ENCODE data around the gene RAB6B.

RAB6B gene

DNA sequence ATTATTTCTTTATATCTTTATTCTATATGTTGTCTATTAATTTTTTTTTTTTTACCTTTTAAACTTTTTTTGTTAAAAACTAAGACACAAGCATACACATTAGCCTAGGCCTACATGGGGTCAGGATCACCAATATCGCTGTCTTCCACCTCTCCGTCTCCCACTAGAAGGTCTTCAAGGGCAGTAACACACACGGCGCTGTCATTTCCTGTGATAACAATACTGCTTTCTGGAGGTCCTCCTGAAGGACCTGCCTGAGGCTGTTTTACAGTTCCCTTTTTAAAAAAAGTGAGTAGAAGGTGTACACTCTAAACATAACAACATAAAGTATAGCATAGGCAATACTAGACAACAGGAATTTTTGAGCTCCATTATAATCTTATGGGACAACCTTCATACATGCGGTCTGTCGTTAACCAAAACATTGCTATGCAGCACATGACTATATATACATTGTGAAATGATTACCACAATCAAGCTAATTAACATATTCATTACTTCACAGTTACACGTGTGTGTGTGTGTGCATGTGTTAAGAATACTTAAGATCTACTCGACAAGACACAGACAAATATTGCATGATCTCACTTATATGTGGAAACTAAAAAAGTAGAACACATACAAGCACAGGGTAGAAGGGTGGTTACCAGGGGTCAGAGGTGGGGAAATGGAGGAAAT, 20.8 kb downstream of the RAB6B start:
- no peak for DNase-seq (ENCODE audit: low read depth)
- no peak overlapping the region for H3K4me3 ChIP-seq (ENCODE audit: control insufficient read depth, low read depth, low read length)
- TF ChIP-seq, protein P1, sequence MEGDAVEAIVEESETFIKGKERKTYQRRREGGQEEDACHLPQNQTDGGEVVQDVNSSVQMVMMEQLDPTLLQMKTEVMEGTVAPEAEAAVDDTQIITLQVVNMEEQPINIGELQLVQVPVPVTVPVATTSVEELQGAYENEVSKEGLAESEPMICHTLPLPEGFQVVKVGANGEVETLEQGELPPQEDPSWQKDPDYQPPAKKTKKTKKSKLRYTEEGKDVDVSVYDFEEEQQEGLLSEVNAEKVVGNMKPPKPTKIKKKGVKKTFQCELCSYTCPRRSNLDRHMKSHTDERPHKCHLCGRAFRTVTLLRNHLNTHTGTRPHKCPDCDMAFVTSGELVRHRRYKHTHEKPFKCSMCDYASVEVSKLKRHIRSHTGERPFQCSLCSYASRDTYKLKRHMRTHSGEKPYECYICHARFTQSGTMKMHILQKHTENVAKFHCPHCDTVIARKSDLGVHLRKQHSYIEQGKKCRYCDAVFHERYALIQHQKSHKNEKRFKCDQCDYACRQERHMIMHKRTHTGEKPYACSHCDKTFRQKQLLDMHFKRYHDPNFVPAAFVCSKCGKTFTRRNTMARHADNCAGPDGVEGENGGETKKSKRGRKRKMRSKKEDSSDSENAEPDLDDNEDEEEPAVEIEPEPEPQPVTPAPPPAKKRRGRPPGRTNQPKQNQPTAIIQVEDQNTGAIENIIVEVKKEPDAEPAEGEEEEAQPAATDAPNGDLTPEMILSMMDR (IDR thresholded peaks at IDR 0.05; ENCODE audit: control insufficient read depth, insufficient read depth, low read depth, low read length, missing control alignments): no peak

DNA sequence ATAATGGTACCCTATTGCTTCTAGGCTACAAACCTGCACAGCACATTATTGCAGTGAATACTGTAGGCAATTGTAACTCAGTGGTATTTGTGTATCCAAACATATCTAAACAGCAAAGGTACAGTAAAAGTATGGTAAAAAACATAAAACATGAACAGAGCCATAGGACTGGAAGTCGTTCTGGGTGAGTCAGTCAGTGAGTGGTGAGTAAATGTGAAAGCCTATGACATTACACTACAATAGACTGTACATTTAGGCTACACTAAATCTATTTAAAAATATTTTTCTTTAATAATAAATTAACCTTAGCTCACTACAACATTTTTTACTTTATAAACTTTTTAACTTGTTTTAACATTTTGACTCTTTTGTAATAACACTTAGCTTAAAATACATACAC, 21.3 kb downstream of the RAB6B start:
- TF ChIP-seq, protein P1 (IDR thresholded peaks at IDR 0.05; ENCODE audit: control insufficient read depth, insufficient read depth, low read depth, low read length, missing control alignments): no peak
- no peak overlapping the region for H3K4me3 ChIP-seq (ENCODE audit: control insufficient read depth, low read depth, low read length)

DNA sequence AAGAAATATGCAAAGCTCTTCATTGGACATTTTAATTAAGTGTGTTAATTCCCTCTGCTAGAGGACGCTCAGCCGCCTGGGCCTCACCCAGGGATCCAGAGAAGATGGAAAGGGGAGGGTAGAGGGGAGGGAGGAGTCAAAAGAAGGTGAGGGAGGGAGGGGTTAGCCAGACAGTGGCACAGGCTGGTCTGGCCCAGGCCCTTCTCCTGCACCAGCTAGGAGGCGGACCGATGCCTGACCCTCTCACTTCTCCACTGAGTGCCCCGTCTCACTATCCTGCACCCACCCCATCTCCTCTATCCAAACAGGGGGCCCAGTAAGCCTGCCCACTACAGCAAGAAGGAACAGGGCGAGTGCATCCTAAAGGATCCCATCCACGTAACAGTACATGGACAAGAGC, 22.9 kb downstream of the RAB6B start:
- TF ChIP-seq, protein P1 (IDR thresholded peaks at IDR 0.05; ENCODE audit: control insufficient read depth, insufficient read depth, low read depth, low read length, missing control alignments): no peak
- no peak for DNase-seq (ENCODE audit: low read depth)
- no peak overlapping the region for H3K4me3 ChIP-seq (ENCODE audit: control insufficient read depth, low read depth, low read length)

More for the DNA sequence above, 21.3 kb downstream of the RAB6B start:
- DNase-seq (ENCODE audit: low read depth): no peak

DNA sequence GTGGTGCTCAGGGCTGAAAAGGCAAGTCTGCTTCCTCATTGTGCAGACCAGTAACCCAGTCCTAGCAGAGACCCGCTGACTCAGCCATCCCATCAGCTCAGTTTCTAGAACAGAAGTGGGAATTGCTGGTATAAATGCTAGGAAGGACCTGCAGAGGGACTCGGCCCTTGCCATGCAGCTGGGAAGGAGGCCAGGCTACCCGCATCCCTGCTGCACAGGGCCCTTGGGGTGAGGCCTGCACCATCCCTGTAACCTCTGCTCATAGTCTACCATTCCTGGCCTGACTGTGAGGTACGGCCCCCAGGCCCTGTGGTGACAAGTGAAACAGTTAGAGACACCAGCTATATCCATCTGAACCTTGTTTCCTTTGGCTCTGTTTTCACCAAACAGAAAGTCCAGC, 23.5 kb downstream of the RAB6B start:
- H3K4me3 ChIP-seq (ENCODE audit: control insufficient read depth, low read depth, low read length): no peak overlapping the region
- DNase-seq (ENCODE audit: low read depth): no peak
- TF ChIP-seq, protein P1 (IDR thresholded peaks at IDR 0.05; ENCODE audit: control insufficient read depth, insufficient read depth, low read depth, low read length, missing control alignments): no peak

DNA sequence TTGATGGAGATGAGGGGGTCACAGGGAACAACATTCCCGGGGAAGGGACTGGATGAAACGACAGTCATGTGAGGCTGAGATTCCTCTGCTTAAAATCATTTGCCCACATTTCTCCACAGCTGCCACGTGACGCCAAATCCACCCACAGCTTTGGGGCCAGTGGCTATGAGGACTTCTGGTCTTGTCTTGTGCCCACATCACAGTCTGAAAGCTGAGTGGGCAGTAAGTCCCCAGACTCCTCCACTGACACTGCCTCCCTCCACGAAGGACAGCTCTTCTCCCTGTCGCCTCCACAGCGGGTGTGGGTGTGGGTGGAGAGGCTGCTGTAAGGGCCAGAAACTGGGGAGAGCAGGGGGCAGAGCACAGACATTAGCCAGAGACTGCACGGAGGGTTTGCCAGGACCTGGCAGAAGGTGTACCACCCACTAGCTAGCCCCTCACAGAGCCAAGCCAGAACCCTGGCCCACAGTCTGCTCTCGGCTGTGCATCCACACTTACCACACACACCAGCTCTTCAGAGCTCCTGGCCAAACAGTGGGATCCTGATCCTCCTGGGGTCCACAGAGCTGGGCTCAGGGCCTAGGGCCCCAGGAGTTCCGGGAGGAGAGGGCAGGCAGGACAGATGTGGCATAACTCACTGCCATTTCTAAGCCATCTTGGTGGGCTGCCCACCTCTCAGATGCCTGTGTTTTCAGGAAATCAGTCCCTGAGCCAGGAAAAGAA, 24.2 kb downstream of the RAB6B start:
- TF ChIP-seq, protein P1 (IDR thresholded peaks at IDR 0.05; ENCODE audit: control insufficient read depth, insufficient read depth, low read depth, low read length, missing control alignments): no peak
- no peak overlapping the region for H3K4me3 ChIP-seq (ENCODE audit: control insufficient read depth, low read depth, low read length)
- DNase-seq (ENCODE audit: low read depth): no peak

DNA sequence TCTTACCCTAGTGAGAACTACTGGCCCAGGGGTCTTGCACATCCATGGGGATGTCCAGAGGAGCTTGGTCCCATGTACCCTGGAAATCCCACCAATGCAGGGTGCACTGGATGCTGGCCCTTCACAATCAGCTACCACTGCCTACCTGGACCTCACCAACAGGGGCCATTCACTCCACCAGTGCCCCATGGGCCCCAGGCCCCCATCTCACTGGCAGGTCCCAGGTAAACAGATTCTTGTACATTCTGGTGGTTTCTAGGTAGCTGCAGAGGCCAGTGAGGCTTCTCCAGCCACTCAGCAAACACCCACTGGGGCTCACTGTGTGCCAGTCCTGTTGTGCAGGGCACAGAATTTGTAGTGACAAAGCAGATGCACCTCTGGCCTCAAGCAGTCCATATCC, 24.9 kb downstream of the RAB6B start:
- H3K4me3 ChIP-seq (ENCODE audit: control insufficient read depth, low read depth, low read length): no peak overlapping the region
- no peak for DNase-seq (ENCODE audit: low read depth)
- TF ChIP-seq, protein P1 (IDR thresholded peaks at IDR 0.05; ENCODE audit: control insufficient read depth, insufficient read depth, low read depth, low read length, missing control alignments): no peak

Data from AG09309 (cell line).